ENCODE data around the gene MAPK8. TPM values are rescaled to one million over a fixed set of nuclear protein-coding genes. Genes with fewer than 3 reads are reported as not detected.

Gene MAPK8
- total and polyA plus RNA-seq, 2 of the 4 experiments (the other 2 are of a cell fraction) = 41.5 to 54.7 TPM

DNA sequence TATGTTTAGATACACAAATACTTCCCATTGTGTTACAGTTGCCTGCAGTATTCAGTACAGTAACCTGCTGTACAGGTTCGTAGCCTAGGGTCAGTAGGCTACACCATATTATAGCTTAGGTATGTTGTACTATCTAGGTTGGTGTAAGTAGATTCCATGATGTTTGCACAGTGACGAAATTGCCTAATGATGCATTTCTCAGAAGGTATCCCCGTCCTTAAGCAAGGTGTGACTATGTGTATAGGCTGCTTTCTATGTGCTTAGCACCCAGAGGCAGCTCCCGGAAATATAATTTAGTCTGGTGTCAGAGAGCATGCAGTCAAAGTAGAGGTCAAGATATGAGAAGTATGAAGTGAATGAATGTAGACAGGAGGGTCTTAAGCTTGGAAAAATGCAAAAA is 9.8 kb downstream of the MAPK8 start:
- dilution Hi-C loops (cut with HindIII; ENCODE audit: low sequenced_read_pairs, unreplicated experiment) = no loop called here
- Histone ChIP-seq H4K5ac (ENCODE audit: low read depth, low read length) (no peak overlapping the region), H3K36me3 (ENCODE audit: control insufficient read depth, insufficient read depth, low read length) (peaks cover 5% of the 10 kb centered on the region; the same call in 1 of the 2 replicates), H3K14ac (replicated peaks; ENCODE audit: low read depth, low read length) (no peak overlapping the region), H2BK15ac (ENCODE audit: low read depth, low read length) (no peak overlapping the region), H3K23ac (ENCODE audit: low read depth, low read length) (no peak overlapping the region), H3K56ac (ENCODE audit: extremely low read depth, insufficient read depth, low read length) (no peak overlapping the region), H3K9me3 (ENCODE audit: control insufficient read depth, insufficient read depth, low read length) (no peaks in the 10 kb centered on the region), H2AK5ac (ENCODE audit: low read depth, low read length) (no peak overlapping the region), H3K4ac (ENCODE audit: low read depth, low read length) (no peak overlapping the region), H3K9me1 (ENCODE audit: insufficient read depth, low read length) (0 out of 2 replicates have a peak, but pooled peaks cover 5% of the 10 kb centered on the region), H3K4me3 (ENCODE audit: insufficient read depth, low read depth, low read length) (no peak overlapping the region), H4K8ac (ENCODE audit: low read depth in 2 of 2, low read length in 2 of 2) (no peak overlapping the region), H2AFZ (replicated peaks; ENCODE audit: low read length, poor library complexity) (no peak overlapping the region), H3K18ac (ENCODE audit: low read depth, low read length) (no peak overlapping the region), H2AK9ac (replicated peaks; ENCODE audit: low read depth, low read length, poor library complexity) (no peak overlapping the region), H4K20me1 (ENCODE audit: insufficient read depth, low read length) (peaks cover 69% of the 10 kb centered on the region), H2BK20ac (ENCODE audit: low read depth, low read length) (no peak overlapping the region), H3K4me1 (ENCODE audit: control insufficient read depth, insufficient read depth, low read length) (peaks cover 7% of the 10 kb centered on the region; the same call in 1 of the 2 replicates), H3K9ac (ENCODE audit: low read depth, low read length) (no peak overlapping the region), H3K27ac (ENCODE audit: insufficient read depth, low read length) (no peak overlapping the region), H2BK5ac (ENCODE audit: low read depth, low read length, poor library complexity, severe bottlenecking) (no peak overlapping the region), H3K79me1 (ENCODE audit: low read depth in 1 of 2, low read length in 2 of 2) (peaks cover 38 to 65% of the 10 kb centered on the region in 2 experiments), H3K27me3 (ENCODE audit: control insufficient read depth, insufficient read depth, low read length) (no peaks in the 10 kb centered on the region), H2BK120ac (ENCODE audit: low read depth, low read length) (no peak overlapping the region), H4K91ac (ENCODE audit: insufficient read depth, low read depth, low read length) (no peak overlapping the region), H3K4me2 (ENCODE audit: low read depth, low read length) (no peak overlapping the region)
- 100% methylated on average over 2 of the region's 4 CpGs; no CpG with 5 or more reads in 1 of the 2 experiments for WGBS, 2 experiments (ENCODE audit: extremely low coverage in 2 of 2, insufficient read length in 1 of 2)
- ATAC-seq (ENCODE audit: low read depth) (no peak), DNase-seq (no peak)
- ChIA-PET CTCF (no interaction called here), POLR2A (ENCODE audit: unreplicated experiment) (no interaction called here)
- in situ Hi-C loops (cut with MboI; ENCODE audit: low sequenced_read_pairs) = no loop called here
- TF ChIP-seq MXI1 (IDR thresholded peaks at IDR 0.05; ENCODE audit: borderline replicate concordance, low read depth, low read length) (no peak), POLR2A (IDR thresholded peaks at IDR 0.05; ENCODE audit: low read depth, low read length) (no peak), CEBPB (IDR thresholded peaks at IDR 0.05; ENCODE audit: low read depth, low read length) (no peak), NFE2L2 (IDR thresholded peaks at IDR 0.05; ENCODE audit: low read depth, low read length) (no peak), SMC3 (IDR thresholded peaks at IDR 0.05; ENCODE audit: low read depth, low read length) (no peak), FOS (IDR thresholded peaks at IDR 0.05; ENCODE audit: low read depth, low read length) (no peak), CHD1 (IDR thresholded peaks at IDR 0.05; ENCODE audit: low read depth, low read length) (no peak), BHLHE40 (IDR thresholded peaks at IDR 0.05; ENCODE audit: low read depth, low read length) (no peak)
- no TSS peak for BruUV-seq (replicated peaks)
- intact Hi-C loops (cut with micrococcal nuclease) = no loop called here

All from IMR-90 (cell line).